ENCODE data around the gene NCDN.

Gene NCDN

DNA sequence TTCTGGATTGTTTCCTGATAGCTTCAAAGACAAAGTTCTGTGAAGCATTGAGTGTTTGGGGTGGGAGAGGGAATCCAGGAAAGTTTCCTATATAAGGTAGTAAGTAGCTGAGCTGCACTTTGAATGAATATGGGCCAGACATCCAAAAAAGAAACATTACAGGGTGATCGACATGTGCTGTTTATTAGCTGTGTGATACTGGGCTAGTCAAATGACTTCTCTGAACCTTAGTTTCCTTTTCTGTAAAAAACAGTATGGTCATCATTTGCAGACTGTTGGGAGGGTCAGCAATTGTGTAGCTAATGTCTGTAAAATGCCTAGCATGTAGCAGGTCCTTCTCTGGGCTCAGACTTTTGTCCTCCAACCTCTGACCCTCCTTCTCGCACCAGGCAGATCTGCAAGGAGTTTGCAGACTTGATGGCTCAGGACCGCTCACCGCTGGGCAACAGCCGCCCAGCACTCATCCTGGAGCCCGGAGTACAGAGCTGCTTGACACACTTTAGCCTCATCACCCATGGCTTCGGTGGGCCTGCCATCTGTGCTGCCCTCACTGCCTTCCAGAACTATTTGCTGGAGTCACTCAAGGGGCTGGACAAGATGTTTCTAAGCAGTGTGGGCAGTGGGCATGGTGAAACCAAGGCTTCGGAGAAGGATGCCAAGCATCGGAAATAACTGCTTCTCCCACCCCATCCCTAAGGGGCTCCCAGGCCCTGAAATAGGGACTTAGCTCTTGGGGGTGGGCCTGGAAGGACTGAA lies 36.6 kb downstream of the NCDN start:
- DNase-seq: no peak

DNA sequence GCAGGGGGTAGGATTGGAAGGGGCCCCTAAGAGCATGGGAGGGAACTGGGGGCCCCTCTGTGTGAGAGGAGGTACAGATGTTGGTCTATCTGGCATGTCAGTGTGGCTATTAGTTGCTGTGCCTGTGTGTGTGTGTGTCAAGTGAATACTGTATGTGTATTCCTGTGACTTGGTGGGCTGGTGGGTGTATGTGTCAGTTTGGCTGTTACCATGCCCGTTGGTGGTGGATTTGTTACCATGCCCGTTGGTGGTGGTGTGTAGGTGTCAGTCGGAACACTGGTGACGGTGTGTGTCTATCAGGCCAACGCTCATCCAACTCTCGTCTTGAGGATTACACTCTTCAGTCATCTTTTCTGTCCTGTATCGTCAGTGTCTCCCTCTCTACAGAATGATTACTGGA lies 38.1 kb downstream of the NCDN start:
- no peak for DNase-seq

DNA sequence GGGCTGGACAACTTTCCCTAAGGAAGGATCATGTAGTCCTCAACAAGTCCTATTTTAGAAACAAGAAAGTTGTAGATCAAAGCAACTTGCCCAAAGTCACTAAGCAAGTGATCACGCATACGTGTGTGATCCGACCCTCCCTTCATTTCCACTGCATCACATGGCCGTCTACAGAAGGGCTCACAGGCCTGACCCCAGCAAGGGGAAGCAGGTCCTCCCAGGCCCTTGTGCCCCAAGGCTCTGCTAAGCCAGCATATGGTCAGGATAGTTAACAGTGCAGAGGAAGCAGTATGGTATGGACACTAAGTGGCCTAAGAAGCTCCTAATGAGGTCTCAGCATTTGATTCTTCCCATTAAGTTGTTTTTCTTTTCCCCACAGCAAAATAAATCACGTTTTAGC lies 40.3 kb downstream of the NCDN start:
- no peak for DNase-seq

DNA sequence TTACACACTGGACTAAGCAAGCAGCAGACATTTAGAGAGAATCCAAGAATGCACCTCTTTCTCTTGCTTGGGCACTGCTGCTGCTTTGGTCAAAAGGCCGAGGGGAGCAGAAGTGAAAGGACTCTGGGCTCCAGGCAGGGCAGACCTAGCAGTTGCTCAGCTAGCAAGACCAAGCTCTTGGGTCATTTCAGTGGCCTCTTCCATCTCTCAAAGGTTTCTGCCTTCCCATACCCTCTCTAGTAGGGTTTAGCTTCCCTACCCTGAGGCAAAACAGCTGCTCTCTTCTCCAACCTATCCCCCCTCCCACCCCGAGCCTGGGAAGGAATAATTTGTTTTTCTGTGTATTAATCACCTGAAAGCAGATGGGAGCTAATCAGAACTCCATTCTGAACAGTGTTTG lies 41.3 kb downstream of the NCDN start:
- DNase-seq: no peak

DNA sequence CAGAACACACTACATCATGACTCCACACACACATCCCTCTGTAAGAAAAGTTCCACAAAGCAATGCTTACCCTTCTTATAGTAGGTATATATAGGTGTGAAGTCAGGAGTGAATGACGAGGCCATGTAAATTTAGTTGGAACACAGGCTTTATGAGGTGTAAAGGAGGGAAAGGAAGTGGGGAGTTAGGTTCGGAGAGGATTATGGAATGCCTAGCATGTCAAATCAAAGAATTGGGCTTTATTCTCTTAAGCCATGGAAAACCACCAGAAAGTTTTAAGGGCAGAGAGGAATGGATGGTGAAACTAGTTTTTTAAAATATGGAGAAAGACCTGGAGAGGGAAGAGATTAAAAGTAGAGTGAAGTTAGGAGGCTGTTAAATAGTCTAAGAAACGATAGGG lies 41.8 kb downstream of the NCDN start:
- no peak for DNase-seq

DNA sequence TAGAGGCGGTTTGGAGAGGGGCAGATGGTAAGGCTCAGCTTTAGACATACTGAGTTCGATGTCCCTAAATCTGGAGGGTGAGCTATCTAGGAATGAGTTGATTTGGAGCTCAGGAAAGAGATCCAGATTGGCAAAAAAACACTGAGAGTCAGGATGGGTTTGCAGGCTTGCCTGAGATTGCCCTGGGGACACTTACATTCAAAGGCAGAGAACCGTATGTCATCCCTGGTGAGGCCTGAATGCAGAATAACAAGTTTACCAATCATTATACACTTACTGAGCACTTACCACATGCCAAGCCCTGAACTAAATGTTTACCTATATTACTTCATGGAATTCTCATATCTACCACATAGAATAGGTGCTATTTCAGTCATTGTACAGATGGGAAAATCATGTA lies 43.0 kb downstream of the NCDN start:
- DNase-seq: no peak

DNA sequence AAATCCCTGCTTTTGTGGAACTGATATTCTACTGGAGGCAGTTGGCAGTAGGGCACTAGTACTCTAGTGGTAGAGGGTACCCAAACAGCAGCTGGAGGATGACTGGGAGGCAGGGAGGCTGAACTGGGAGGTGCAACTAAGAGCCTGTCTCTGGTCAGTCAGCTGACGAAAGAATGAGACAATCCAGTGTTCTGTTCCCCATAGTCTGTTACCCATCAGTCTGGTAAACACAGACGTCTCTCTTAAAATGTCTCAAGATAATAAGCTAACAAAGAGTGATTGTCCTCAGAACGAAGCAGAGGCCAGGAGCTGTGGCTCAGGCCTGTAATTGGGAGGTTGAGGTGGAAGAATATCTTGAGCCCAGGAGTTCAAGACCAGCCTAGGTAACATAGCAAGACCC lies 45.9 kb downstream of the NCDN start:
- no peak for DNase-seq

DNA sequence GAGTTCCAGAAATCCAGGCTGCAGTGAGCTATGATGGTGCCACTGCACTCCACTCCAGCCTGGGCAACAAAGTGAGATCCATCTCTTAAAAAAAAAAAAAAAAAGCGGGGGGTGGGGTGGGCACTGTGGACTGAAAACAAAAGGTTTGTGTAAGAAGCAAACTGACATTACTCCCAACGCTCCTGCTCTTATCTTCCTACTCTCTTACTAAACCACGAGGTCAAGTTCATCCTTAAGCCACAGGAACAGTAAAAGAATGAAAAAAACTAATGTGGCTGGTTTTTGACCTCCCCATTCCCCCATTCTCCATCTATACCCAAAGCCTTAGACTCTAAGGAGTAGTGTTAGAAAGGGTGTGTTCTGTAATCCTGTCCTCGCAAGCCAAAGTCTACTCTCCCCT lies 46.3 kb downstream of the NCDN start:
- DNase-seq: no peak

DNA sequence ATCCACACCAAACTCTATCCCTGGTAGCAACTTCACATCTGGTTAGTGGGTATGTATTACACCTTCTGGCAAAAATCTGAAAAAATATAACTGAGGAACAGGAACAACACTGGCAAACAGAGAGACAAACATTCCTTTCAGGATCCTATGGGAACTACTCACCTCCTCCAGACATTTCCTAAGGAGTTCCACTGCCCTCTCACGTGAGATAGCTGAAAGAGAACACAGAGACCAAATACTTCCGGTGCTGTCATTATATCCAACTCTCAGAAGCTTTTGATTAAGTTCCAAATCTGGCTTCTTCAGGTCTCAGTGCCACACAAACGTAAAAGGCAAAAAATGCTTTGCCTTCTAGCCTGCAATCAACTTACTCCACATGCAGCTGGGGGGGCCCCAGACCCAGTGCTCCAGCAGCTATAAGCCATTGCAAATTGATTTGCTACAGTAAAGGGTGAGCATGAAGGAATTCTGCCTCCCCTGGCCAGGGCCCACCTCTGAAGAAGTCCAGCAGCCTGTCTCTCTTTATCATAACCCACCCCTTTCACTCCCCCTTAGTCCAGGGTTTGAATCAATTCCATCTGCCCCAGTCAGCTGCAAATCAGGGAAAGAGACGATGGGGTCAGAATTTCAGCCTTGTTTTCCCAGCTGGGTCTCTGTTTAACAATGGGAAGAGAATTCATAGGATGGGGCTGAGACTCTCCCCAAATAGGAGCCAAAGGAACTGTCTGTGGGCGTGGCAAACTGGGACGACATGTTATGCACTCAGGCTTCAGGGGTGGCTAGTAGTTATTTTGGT lies 47.7 kb downstream of the NCDN start:
- DNase-seq: no peak

DNA sequence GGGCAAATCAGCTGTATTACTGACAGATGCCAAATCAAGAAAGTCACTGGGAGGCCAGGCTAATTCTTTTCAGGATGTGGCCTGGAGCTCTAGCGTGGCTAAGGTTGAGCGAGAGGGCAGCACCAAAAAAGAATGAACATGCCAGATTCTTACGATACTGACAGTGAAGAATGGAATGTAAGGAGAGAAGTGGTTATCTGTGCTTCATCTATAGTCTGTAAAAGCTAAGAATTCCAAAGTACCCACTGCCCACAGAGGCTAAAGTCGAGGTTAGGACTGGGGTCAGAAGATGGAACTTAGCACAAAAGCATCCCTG lies 48.2 kb downstream of the NCDN start:
- no peak for DNase-seq

DNA sequence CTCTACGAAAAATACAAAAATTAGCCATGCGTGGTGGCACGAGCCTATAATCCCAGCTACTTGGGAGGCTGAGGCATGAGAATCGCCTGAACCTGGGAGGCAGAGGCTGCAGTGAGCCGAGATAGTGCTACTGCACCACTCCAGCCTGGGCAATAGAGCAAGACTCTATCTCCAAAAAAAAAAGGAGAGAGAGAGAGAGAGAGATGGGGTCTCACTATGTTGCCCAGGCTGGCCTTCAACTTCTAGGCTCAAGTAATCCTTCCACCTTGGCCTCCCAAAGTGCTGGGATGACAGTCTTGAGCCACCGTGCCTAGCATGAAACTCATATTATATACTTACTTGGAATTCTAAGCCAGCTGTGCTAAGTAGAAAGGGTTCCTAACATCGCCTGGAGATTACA lies 54.1 kb downstream of the NCDN start:
- no peak for DNase-seq

DNA sequence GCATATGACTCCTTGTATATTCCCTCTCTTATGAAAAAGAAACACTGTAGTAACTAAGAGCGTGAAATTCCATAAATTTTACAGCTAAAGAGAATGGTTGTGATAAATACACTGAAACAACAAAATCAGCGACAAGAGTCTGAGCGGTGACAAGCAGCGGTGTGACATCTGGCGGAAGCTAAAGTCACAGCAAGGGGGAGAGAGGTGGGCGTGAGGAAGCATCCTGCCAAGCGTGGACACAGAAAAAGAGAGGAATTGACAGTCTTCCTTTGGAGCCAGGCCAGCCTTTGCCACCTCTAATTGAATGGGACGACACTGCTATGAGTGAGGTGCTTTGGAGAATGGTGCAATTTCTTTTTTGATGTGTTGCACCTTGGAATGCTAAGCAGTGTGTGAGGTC lies 57.8 kb downstream of the NCDN start:
- no peak for DNase-seq
